DND-41 (cell line): ENCODE measurements around the gene MGAT5B.
A peak's percentile ranks its signal among the peaks of the same experiment; 100 is the strongest.

Experiments used
- ATAC-seq: fragments of 200-7000 bp; cut with Tn5 transposase; 3 replicates; pipeline ENCODE4 v1.9.1; 2021; ENCODE audit warnings: low read depth; ENCODE audit not compliant: insufficient read depth
- DNase-seq: peaks from one replicate; pipeline ENCODE4 v3.0.0-alpha.2; 2020
- H2AFZ ChIP-seq: 2 replicates; pipeline ENCODE4 v1.6.0; 2012; ENCODE audit warnings: low read depth, low read length
- H3K27ac ChIP-seq: 2 replicates; pipeline ENCODE4 v1.5.1; 2012; ENCODE audit warnings: low read length, inconsistent platforms
- H3K27me3 ChIP-seq: fragments of 200-600 bp; sonication (generic); 2 replicates; pipeline ENCODE4 v1.6.0; 2012; ENCODE audit warnings: low read length, mild to moderate bottlenecking, inconsistent platforms; ENCODE audit not compliant: insufficient read depth, poor library complexity
- H3K36me3 ChIP-seq: 2 replicates; pipeline ENCODE4 v1.5.1; 2012; ENCODE audit warnings: low read length, inconsistent platforms; ENCODE audit not compliant: insufficient read depth
- H3K4me1 ChIP-seq: 2 replicates; pipeline ENCODE4 v1.5.1; 2012; ENCODE audit warnings: mild to moderate bottlenecking, low read length; ENCODE audit not compliant: insufficient read depth
- H3K4me2 ChIP-seq: 2 replicates; pipeline ENCODE4 v1.6.0; 2012; ENCODE audit warnings: mild to moderate bottlenecking, moderate library complexity, low read length, inconsistent platforms; ENCODE audit not compliant: insufficient read depth
- H3K4me3 ChIP-seq, 2 experiments: fragments of 200-600 bp in 1 of 2; shearing (Covaris generic) in 1 of 2; 2 replicates each; pipeline ENCODE4 v1.5.1; 2012 to 2016; ENCODE audit warnings: inconsistent platforms in 2 of 2, low read length in 2 of 2, mild to moderate bottlenecking in 2 of 2, low read depth in 1 of 2, moderate library complexity in 1 of 2
- H3K79me2 ChIP-seq: 2 replicates; pipeline ENCODE4 v1.6.0; 2012; ENCODE audit warnings: low read length, inconsistent platforms; ENCODE audit not compliant: insufficient read depth
- H3K9ac ChIP-seq: 2 replicates; pipeline ENCODE4 v1.6.0; 2012; ENCODE audit warnings: low read depth, mild to moderate bottlenecking, inconsistent platforms, low read length, moderate library complexity
- H3K9me3 ChIP-seq: 2 replicates; pipeline ENCODE4 v1.5.1; 2012; ENCODE audit warnings: low read length, moderate library complexity, mild to moderate bottlenecking, inconsistent platforms; ENCODE audit not compliant: insufficient read depth, severe bottlenecking
- H4K20me1 ChIP-seq: 2 replicates; pipeline ENCODE4 v1.6.0; 2012; ENCODE audit warnings: low read length; ENCODE audit not compliant: insufficient read depth
- EZH2 ChIP-seq: IDR thresholded peaks from 3 replicates; pipeline ENCODE4 v1.6.1; 2012; ENCODE audit warnings: borderline replicate concordance, low read depth, mild to moderate bottlenecking, moderate library complexity, low read length, inconsistent platforms; ENCODE audit not compliant: severe bottlenecking
- TF ChIP-seq, protein P1 (sequence below): IDR thresholded peaks from 2 replicates; pipeline ENCODE4 v1.5.1; 2012; ENCODE audit warnings: borderline replicate concordance, low read length, moderate library complexity, mild to moderate bottlenecking; ENCODE audit not compliant: poor library complexity, severe bottlenecking; ENCODE audit errors: extremely low read depth

MGAT5B gene

GRCh38 chr17:76868176-76868668, at the start of gene MGAT5B:
TSS of gene MGAT5B (plus strand) at chr17:76868404. CDS start at chr17:76869030, 626 bp downstream.
- H3K27me3 ChIP-seq: peaks cover 4% of the 10 kb centered on the region
- DNase-seq: peak; percentile 71
- H3K9me3 ChIP-seq: no peaks in the 10 kb centered on the region
- no peak within 1 kb of the TSS for H3K9ac ChIP-seq
- H3K36me3 ChIP-seq: no peaks in the 10 kb centered on the region
- peaks cover 8% of the 10 kb centered on the region for H3K4me1 ChIP-seq
- H3K27ac ChIP-seq: no peak within 1 kb of the TSS
- peaks cover 4% of the 10 kb centered on the region; the same call in 1 of the 2 replicates for H4K20me1 ChIP-seq
- peak within 1 kb of the TSS; percentile 44 for H3K4me2 ChIP-seq
- no peak within 1 kb of the TSS for H2AFZ ChIP-seq
- H3K4me3 ChIP-seq: no peak within 1 kb of the TSS
- ATAC-seq: peak; percentile 97
- no peak for TF ChIP-seq EZH2
- TF ChIP-seq, protein P1, sequence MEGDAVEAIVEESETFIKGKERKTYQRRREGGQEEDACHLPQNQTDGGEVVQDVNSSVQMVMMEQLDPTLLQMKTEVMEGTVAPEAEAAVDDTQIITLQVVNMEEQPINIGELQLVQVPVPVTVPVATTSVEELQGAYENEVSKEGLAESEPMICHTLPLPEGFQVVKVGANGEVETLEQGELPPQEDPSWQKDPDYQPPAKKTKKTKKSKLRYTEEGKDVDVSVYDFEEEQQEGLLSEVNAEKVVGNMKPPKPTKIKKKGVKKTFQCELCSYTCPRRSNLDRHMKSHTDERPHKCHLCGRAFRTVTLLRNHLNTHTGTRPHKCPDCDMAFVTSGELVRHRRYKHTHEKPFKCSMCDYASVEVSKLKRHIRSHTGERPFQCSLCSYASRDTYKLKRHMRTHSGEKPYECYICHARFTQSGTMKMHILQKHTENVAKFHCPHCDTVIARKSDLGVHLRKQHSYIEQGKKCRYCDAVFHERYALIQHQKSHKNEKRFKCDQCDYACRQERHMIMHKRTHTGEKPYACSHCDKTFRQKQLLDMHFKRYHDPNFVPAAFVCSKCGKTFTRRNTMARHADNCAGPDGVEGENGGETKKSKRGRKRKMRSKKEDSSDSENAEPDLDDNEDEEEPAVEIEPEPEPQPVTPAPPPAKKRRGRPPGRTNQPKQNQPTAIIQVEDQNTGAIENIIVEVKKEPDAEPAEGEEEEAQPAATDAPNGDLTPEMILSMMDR: peak; percentile 96
- H3K79me2 ChIP-seq: no peaks in the 10 kb centered on the region

GRCh38 chr17:76820039-76820438, 48.2 kb upstream of the MGAT5B start:
- Histone ChIP-seq H3K4me2 (no peak overlapping the region), H3K27ac (no peak overlapping the region), H3K9me3 (no peaks in the 10 kb centered on the region), H3K79me2 (no peaks in the 10 kb centered on the region), H3K4me3 (no peak overlapping the region), H3K27me3 (no peaks in the 10 kb centered on the region), H2AFZ (no peak overlapping the region), H3K4me1 (peaks cover 19% of the 10 kb centered on the region), H3K9ac (no peak overlapping the region), H3K36me3 (no peaks in the 10 kb centered on the region), H4K20me1 (no peaks in the 10 kb centered on the region)
- DNase-seq (peak; percentile 65), ATAC-seq (peak; percentile 76)
- TF ChIP-seq, protein P1: no peak
- TF ChIP-seq EZH2: no peak

- Histone ChIP-seq H3K79me2 (no peaks in the 10 kb centered on the region), H3K4me2 (no peak overlapping the region), H3K9me3 (no peaks in the 10 kb centered on the region), H3K27me3 (no peaks in the 10 kb centered on the region), H2AFZ (no peak overlapping the region), H3K27ac (no peak overlapping the region), H3K36me3 (no peaks in the 10 kb centered on the region), H3K4me1 (peaks cover 19% of the 10 kb centered on the region), H3K4me3 (no peak overlapping the region), H4K20me1 (no peaks in the 10 kb centered on the region), H3K9ac (no peak overlapping the region)
- DNase-seq (no peak), ATAC-seq (no peak)
- no peak for TF ChIP-seq EZH2
- TF ChIP-seq, protein P1: no peak
Measured at GRCh38 chr17:76820561-76820960, 47.6 kb upstream of the MGAT5B start.

- H3K4me1 ChIP-seq: peaks cover 12% of the 10 kb centered on the region
- no peaks in the 10 kb centered on the region for H3K27me3 ChIP-seq
- no peak overlapping the region for H2AFZ ChIP-seq
- ATAC-seq (no peak), DNase-seq (no peak)
- H3K36me3 ChIP-seq: no peaks in the 10 kb centered on the region
- H4K20me1 ChIP-seq: no peaks in the 10 kb centered on the region
- H3K4me3 ChIP-seq: no peak overlapping the region
- H3K4me2 ChIP-seq: no peak overlapping the region
- no peaks in the 10 kb centered on the region for H3K9me3 ChIP-seq
- H3K27ac ChIP-seq: no peak overlapping the region
- no peak overlapping the region for H3K9ac ChIP-seq
- no peak for TF ChIP-seq EZH2
- TF ChIP-seq, protein P1: no peak
- H3K79me2 ChIP-seq: no peaks in the 10 kb centered on the region
Measured at GRCh38 chr17:76822184-76822778, 45.9 kb upstream of the MGAT5B start.
